K562 (cell line): Measurements from ENCODE around the gene SUN5. TPM values are rescaled to one million over a fixed set of nuclear protein-coding genes. Genes with fewer than 3 reads are reported as not detected.

Experiments used
- ATAC-seq: fragments of 200-7000 bp; cut with Tn5 transposase; 3 replicates; pipeline ENCODE4 v1.9.1; 2020; ENCODE audit warnings: moderate library complexity
- BruUV-seq: library from RNA; stranded (reverse); fragments of 400-500 nt; replicated peaks from 2 replicates; lab custom pipeline; 2021; lab: Mats Ljungman, UMichigan
- CTCF ChIA-PET: fragments of 300-600 bp; formaldehyde crosslinking; extraction: SDS; loops from one replicate; lab custom pipeline; 2021; ENCODE audit warnings: low intra/inter-chr PET ratio; lab: Yijun Ruan, JAX
- POLR2A ChIA-PET: fragments of 300-600, 350-650 bp; sonication (Branson Sonifier 250); formaldehyde crosslinking; extraction: SDS; loops from one replicate; lab custom pipeline; 2021; ENCODE audit warnings: antibody characterized with exemption, inconsistent platforms; lab: Yijun Ruan, JAX
- DNase-seq, 4 experiments: peaks; one replicate each; pipeline versions ENCODE4 v3.0.0 to v3.0.0-alpha.2; 2011 to 2018; ENCODE audit warnings: low spot score in 3 of 4, mixed read lengths in 3 of 4; ENCODE audit errors: extremely low read depth in 1 of 4
- FAIRE-seq: peaks from 2 replicates; lab custom pipeline; 2011; peaks lifted over from hg19 to GRCh38; lab: Jason Lieb, UNC
- H2AFZ ChIP-seq: 2 replicates; pipeline ENCODE4 v1.6.0; 2011; ENCODE audit warnings: low read depth, low read length, control low read depth, inconsistent platforms
- H3K27ac ChIP-seq: fragments of 200-600 bp; 3 replicates; pipeline ENCODE4 v1.8.0; 2011; ENCODE audit warnings: low read depth, mild to moderate bottlenecking, control low read depth, inconsistent platforms, low read length, moderate library complexity, mixed read lengths; ENCODE audit errors: extremely low read depth
- H3K27me3 ChIP-seq, 2 experiments: fragments of 300-600 bp in 1 of 2; 2 replicates in 1 of 2; 3 replicates in 1 of 2; pipeline versions ENCODE4 v1.6.0 to v1.8.0; 2011; ENCODE audit warnings: inconsistent platforms in 2 of 2, low read length in 2 of 2, mild to moderate bottlenecking in 1 of 2, mixed read lengths in 1 of 2, moderate library complexity in 1 of 2; ENCODE audit not compliant: control insufficient read depth in 2 of 2, insufficient read depth in 2 of 2
- H3K36me3 ChIP-seq: fragments of 300-600 bp; 3 replicates; pipeline ENCODE4 v1.8.0; 2011; ENCODE audit warnings: mild to moderate bottlenecking, low read length, inconsistent platforms; ENCODE audit not compliant: control insufficient read depth, insufficient read depth
- H3K4me1 ChIP-seq, 2 experiments: fragments of 200-600 bp in 1 of 2; replicated peaks in 1 of 2; 2 replicates in 1 of 2; 3 replicates in 1 of 2; pipeline versions ENCODE4 v1.5.1 to v1.8.0; 2011; ENCODE audit warnings: inconsistent platforms in 2 of 2, low read length in 2 of 2, mild to moderate bottlenecking in 1 of 2, mixed read lengths in 1 of 2, moderate library complexity in 1 of 2; ENCODE audit not compliant: control insufficient read depth in 2 of 2, insufficient read depth in 2 of 2
- H3K4me2 ChIP-seq: 2 replicates; pipeline ENCODE4 v1.6.1; 2011; ENCODE audit warnings: low read length, control low read depth, inconsistent platforms, mixed read lengths; ENCODE audit not compliant: insufficient read depth
- H3K4me3 ChIP-seq: fragments of 200-600 bp; sonication (generic), shearing (Covaris generic); 2 replicates; pipeline ENCODE4 v1.5.1; 2016; ENCODE audit warnings: control low read depth, inconsistent platforms
- H3K79me2 ChIP-seq: fragments of 200-600 bp; 3 replicates; pipeline ENCODE4 v1.8.0; 2011; ENCODE audit warnings: low read length, inconsistent platforms; ENCODE audit not compliant: control insufficient read depth, insufficient read depth
- H3K9ac ChIP-seq, 2 experiments: 2 replicates each; pipeline versions ENCODE4 v1.6.0 to v1.6.1; 2011; ENCODE audit warnings: low read depth in 2 of 2, low read length in 2 of 2, control low read depth in 1 of 2, inconsistent platforms in 1 of 2, mild to moderate bottlenecking in 1 of 2, mixed read lengths in 1 of 2; ENCODE audit not compliant: insufficient read depth in 1 of 2
- H3K9me1 ChIP-seq: one replicate; pipeline ENCODE4 v1.6.0; 2011; ENCODE audit warnings: inconsistent platforms, mild to moderate bottlenecking, low read length, moderate library complexity; ENCODE audit not compliant: control insufficient read depth, insufficient read depth
- H3K9me3 ChIP-seq: replicated peaks from 2 replicates; pipeline ENCODE4 v1.5.1; 2011; ENCODE audit warnings: low read depth, low read length, inconsistent platforms; ENCODE audit not compliant: control insufficient read depth, insufficient read depth
- H4K20me1 ChIP-seq: replicated peaks from 2 replicates; pipeline ENCODE4 v1.6.1; 2011; ENCODE audit warnings: low read length, inconsistent platforms, mixed read lengths; ENCODE audit not compliant: control insufficient read depth, insufficient read depth
- BCL6 ChIP-seq: fragments of 250-450 bp; sonication (Bioruptor Pico); IDR thresholded peaks from 2 replicates; pipeline ENCODE4 v1.4.0; 2020
- IRF2 ChIP-seq: sonication (generic); formaldehyde crosslinking; IDR thresholded peaks from 2 replicates; pipeline ENCODE4 v1.8.1; 2022; ENCODE audit warnings: mild to moderate bottlenecking, missing genetic modification reagents
- NR3C1 ChIP-seq: sonication (generic); formaldehyde crosslinking; IDR thresholded peaks from 2 replicates; pipeline ENCODE4 v1.8.1; 2022; ENCODE audit warnings: missing genetic modification reagents
- SNIP1 ChIP-seq: fragments of 450-650 bp; IDR thresholded peaks from 2 replicates; pipeline ENCODE4 v1.7.1; 2017; ENCODE audit warnings: low read depth, mild to moderate bottlenecking
- ZNF589 ChIP-seq: fragments of 200-800 bp; sonication (Bioruptor generic); IDR thresholded peaks from 2 replicates; pipeline ENCODE4 v1.6.1; 2016; ENCODE audit warnings: low read depth, missing genetic modification characterization, missing compliant biosample characterization
- WGBS: fragments of 100-300 bp; shearing (Covaris generic); methylation state at CpG from one replicate; pipeline ENCODE4 v1.1.6; 2016; ENCODE audit warnings: low coverage, mixed read lengths; ENCODE audit not compliant: insufficient coverage; ENCODE audit errors: missing lambda C conversion rate; 5-methylcytosine and 5-hydroxymethylcytosine counted together
- in situ Hi-C: fragments of 300-500 bp; cut with MboI; formaldehyde crosslinking; loops from 4 replicates; pipeline ENCODE4 v1.15.0; 2018; ENCODE audit warnings: inconsistent platforms, mixed read lengths
- intact Hi-C: fragments of 100-400 bp; cut with micrococcal nuclease; formaldehyde crosslinking; loops from 2 replicates; pipeline ENCODE4 v1.14.2; 2022
- polyA plus RNA-seq, 8 experiments: library from polyadenylated mRNA; depleted of rRNA in 4 of 8; stranded (reverse) in 5 of 8; unstranded in 3 of 8; fragments of >200 nt; fragmentation: Nextera tagmentation in 2 of 8; fragmentation: Illumina TruSeq in 1 of 8; extraction: Ambion mirVana in 2 of 8; extraction: Trizol in 1 of 8; gene quantifications; 2 replicates each; pipeline versions ENCODE4 v1.2.1 to v1.2.3, GENCODE V29; 2011 to 2014; ENCODE audit warnings: inconsistent platforms in 1 of 8, missing spikeins in 1 of 8
- total RNA-seq, 7 experiments: library from RNA; depleted of rRNA in 6 of 7; stranded (reverse); fragments of >200 nt in 6 of 7; fragmentation: Illumina TruSeq in 2 of 7; extraction: Trizol in 2 of 7; gene quantifications; 2 replicates each; pipeline versions ENCODE4 v1.2.1 to v1.2.3, GENCODE V29; 2011 to 2021; ENCODE audit warnings: low replicate concordance in 1 of 7
- TF ChIP-seq, protein P1 (sequence below): sonication (generic); formaldehyde crosslinking; IDR thresholded peaks from 2 replicates; pipeline ENCODE4 v1.8.0; 2022; ENCODE audit warnings: mild to moderate bottlenecking, missing genetic modification reagents

The SUN5 gene
- total and polyA plus RNA-seq, 9 of the 15 experiments (the other 6 are each of a cell fraction or from before 2014, with no cell fraction given), result not detected

DNA sequence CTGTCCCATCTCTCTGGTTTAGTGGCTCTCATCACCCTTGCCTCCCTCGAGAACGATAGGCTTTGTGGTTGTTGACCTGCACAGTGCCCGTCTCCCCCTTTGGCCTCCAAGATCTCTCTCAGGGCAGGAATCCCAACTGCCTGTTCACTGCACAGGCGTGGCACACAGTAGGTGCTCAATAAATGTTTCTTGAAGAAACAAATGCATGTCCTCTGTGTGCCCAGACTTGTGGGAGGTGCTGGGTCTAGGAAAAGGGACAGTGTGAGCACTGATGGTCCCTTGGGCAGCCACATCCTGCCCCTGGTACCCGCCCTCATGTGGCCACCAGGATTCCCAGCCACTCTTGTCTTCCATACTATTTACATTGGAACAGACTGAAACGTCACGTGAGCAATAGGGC lies 24.6 kb upstream of the SUN5 start:
- DNase-seq (no peak), ATAC-seq (no peak), FAIRE-seq (no peak)
- Histone ChIP-seq H3K9me1 (no peaks in the 10 kb centered on the region), H2AFZ (no peak overlapping the region), H3K9me3 (no peaks in the 10 kb centered on the region), H3K27me3 (peaks cover 0 to 5% of the 10 kb centered on the region in 2 experiments; a peak in 2 of 5 replicates), H3K79me2 (no peaks in the 10 kb centered on the region), H3K4me2 (no peak overlapping the region), H3K36me3 (no peaks in the 10 kb centered on the region), H3K27ac (no peak overlapping the region), H4K20me1 (no peaks in the 10 kb centered on the region; the same call in 1 of the 2 replicates), H3K4me3 (no peak overlapping the region), H3K4me1 (peaks cover 0 to 3% of the 10 kb centered on the region in 2 experiments; a peak in 1 of 5 replicates), H3K9ac (no peak overlapping the region)
- BruUV-seq, result no TSS peak
- in situ Hi-C loops (no loop called here), intact Hi-C loops (no loop called here)
- 2% methylated on average over 7 of the region's 7 CpGs for WGBS
- TF ChIP-seq, protein P1, sequence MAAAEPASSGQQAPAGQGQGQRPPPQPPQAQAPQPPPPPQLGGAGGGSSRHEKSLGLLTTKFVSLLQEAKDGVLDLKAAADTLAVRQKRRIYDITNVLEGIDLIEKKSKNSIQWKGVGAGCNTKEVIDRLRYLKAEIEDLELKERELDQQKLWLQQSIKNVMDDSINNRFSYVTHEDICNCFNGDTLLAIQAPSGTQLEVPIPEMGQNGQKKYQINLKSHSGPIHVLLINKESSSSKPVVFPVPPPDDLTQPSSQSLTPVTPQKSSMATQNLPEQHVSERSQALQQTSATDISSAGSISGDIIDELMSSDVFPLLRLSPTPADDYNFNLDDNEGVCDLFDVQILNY, result no peak
- TF ChIP-seq BCL6 (CRISPR knock-in tag), result no peak
- no peak for TF ChIP-seq IRF2 (CRISPR knock-in tag)
- TF ChIP-seq NR3C1 (CRISPR knock-in tag), result no peak
- TF ChIP-seq ZNF589 (CRISPR knock-in tag), result no peak
- no peak for TF ChIP-seq SNIP1
- POLR2A ChIA-PET, result interaction anchor here (0.6 kb wide), 1 partner anchor 822 kb away, joined by 3 read pairs; no protein-coding TSS in a partner anchor
- CTCF ChIA-PET, result no interaction called here
